Body of pancreas (tissue), 4 donors: ENCODE results near the gene PATE3.

ENCODE experiments used
- CTCF ChIP-seq, 7 experiments: fragments of 450-650 bp in 4 of 7; fragments of 200-600 bp in 3 of 7; sonication (generic) in 3 of 7; IDR thresholded peaks; one replicate each; pipeline ENCODE4 v1.5.1; 2016 to 2019; ENCODE audit warnings: antibody characterized with exemption in 7 of 7
- POLR2A ChIP-seq, 3 donors: fragments of 450-650 bp; IDR thresholded peaks; one replicate each; pipeline ENCODE4 v1.6.1; 2016; ENCODE audit warnings: antibody characterized with exemption in 3 of 3, mild to moderate bottlenecking in 2 of 3

GRCh38 chr11:125768336-125769046 lies 19.4 kb upstream of the PATE3 start:
- no peak for TF ChIP-seq CTCF (IDR thresholded peaks at IDR 0.05)
- TF ChIP-seq POLR2A (IDR thresholded peaks at IDR 0.05) = no peak
